Ishikawa (cell line): ENCODE results near the gene SP1.

Experiments
- CEBPB ChIP-seq: IDR thresholded peaks from 2 replicates; pipeline ENCODE4 v1.6.1; 2012
- CREB1 ChIP-seq: IDR thresholded peaks from 2 replicates; pipeline ENCODE4 v1.6.1; 2012; ENCODE audit warnings: low read depth
- EGR1 ChIP-seq: IDR thresholded peaks from 2 replicates; pipeline ENCODE4 v1.6.1; 2012
- EP300 ChIP-seq: IDR thresholded peaks from 2 replicates; pipeline ENCODE4 v1.6.1; 2012; ENCODE audit warnings: borderline replicate concordance
- FOXM1 ChIP-seq: IDR thresholded peaks from 2 replicates; pipeline ENCODE4 v1.6.1; 2012; ENCODE audit warnings: low read depth, borderline replicate concordance
- NFIC ChIP-seq: IDR thresholded peaks from 2 replicates; pipeline ENCODE4 v1.6.1; 2012
- RAD21 ChIP-seq: IDR thresholded peaks from 2 replicates; pipeline ENCODE4 v1.6.1; 2012; ENCODE audit warnings: low read depth
- TAF1 ChIP-seq: IDR thresholded peaks from 2 replicates; pipeline ENCODE4 v1.6.1; 2012; ENCODE audit warnings: low read depth, mild to moderate bottlenecking
- TCF12 ChIP-seq: IDR thresholded peaks from 2 replicates; pipeline ENCODE4 v1.6.1; 2012; ENCODE audit warnings: low read depth
- TEAD4 ChIP-seq: IDR thresholded peaks from 2 replicates; pipeline ENCODE4 v1.6.1; 2012
- YY1 ChIP-seq: IDR thresholded peaks from 2 replicates; pipeline ENCODE4 v1.6.1; 2012; ENCODE audit warnings: low read depth
- ZBTB7A ChIP-seq: IDR thresholded peaks from 2 replicates; pipeline ENCODE4 v1.6.1; 2012; ENCODE audit warnings: low read depth
- TF ChIP-seq, protein P1 (sequence below): IDR thresholded peaks from 2 replicates; pipeline ENCODE4 v1.6.1; 2012
- TF ChIP-seq, protein P2 (sequence below): IDR thresholded peaks from 2 replicates; pipeline ENCODE4 v1.6.1; 2012; ENCODE audit warnings: low read depth, mild to moderate bottlenecking
- TF ChIP-seq, protein P3 (sequence below): IDR thresholded peaks from 2 replicates; pipeline ENCODE4 v1.6.1; 2012

The SP1 gene

DNA sequence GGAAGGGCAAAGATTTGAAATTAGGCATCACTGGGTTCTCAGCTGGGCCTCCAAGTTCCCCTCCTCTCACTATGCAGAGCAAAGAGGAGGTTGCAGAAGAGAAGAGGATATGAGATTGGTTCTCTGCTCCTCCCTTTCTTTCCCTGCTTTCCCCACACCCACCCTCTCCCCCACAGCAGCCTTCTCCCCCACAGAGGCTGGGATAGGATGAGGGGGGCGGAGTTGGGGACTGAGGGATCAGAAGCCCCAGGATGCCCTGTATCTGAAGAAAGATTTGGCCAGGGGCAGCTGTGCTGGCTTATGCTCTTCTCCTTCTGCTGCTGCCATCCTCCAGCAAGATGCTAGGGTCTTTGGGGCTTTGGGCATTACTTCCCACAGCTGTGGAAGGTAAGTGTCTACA is 43.6 kb downstream of the SP1 start, which contains the start of gene AMHR2:
AMHR2 (plus strand) TSS at position 259 of the 400 bp plus-strand sequence; CDS start at position 339, 80 bp downstream.
- TF ChIP-seq TAF1 (no peak), YY1 (no peak), CEBPB (no peak), EP300 (no peak), EGR1 (no peak)
- TF ChIP-seq, protein P1, sequence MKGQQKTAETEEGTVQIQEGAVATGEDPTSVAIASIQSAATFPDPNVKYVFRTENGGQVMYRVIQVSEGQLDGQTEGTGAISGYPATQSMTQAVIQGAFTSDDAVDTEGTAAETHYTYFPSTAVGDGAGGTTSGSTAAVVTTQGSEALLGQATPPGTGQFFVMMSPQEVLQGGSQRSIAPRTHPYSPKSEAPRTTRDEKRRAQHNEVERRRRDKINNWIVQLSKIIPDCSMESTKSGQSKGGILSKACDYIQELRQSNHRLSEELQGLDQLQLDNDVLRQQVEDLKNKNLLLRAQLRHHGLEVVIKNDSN = no peak

DNA sequence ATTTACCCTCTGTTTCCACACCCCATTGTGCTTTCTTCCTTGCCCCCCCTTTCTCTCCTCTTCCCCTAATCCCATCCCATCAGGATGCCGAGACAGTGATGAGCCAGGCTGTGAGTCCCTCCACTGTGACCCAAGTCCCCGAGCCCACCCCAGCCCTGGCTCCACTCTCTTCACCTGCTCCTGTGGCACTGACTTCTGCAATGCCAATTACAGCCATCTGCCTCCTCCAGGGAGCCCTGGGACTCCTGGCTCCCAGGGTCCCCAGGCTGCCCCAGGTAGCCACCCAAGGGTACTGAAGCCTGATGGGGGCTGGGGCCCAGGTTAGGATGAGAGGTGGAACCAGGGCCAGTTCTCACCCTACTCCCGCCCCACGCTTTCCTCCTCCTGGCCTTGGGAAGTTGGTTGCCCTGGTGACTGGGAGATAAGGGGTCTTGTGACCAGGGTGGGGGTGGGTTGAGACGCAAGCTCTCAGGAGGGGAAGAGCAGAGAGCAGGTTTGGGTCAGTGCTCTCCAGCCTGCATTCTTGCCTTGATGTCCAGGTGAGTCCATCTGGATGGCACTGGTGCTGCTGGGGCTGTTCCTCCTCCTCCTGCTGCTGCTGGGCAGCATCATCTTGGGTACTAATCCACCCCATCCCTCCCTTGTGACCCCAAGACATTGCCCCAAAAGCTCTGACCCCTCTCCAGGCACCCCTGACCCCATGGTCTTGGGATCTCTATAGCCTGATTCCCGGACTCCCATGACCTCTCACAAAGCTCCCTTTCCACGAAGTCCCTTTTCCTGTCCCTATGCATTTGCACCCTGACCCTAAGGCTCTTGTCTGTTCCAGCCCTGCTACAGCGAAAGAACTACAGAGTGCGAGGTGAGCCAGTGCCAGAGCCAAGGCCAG is 44.9 kb downstream of the SP1 start:
- no peak for TF ChIP-seq TEAD4
- TF ChIP-seq NFIC = no peak
- TF ChIP-seq, protein P2, sequence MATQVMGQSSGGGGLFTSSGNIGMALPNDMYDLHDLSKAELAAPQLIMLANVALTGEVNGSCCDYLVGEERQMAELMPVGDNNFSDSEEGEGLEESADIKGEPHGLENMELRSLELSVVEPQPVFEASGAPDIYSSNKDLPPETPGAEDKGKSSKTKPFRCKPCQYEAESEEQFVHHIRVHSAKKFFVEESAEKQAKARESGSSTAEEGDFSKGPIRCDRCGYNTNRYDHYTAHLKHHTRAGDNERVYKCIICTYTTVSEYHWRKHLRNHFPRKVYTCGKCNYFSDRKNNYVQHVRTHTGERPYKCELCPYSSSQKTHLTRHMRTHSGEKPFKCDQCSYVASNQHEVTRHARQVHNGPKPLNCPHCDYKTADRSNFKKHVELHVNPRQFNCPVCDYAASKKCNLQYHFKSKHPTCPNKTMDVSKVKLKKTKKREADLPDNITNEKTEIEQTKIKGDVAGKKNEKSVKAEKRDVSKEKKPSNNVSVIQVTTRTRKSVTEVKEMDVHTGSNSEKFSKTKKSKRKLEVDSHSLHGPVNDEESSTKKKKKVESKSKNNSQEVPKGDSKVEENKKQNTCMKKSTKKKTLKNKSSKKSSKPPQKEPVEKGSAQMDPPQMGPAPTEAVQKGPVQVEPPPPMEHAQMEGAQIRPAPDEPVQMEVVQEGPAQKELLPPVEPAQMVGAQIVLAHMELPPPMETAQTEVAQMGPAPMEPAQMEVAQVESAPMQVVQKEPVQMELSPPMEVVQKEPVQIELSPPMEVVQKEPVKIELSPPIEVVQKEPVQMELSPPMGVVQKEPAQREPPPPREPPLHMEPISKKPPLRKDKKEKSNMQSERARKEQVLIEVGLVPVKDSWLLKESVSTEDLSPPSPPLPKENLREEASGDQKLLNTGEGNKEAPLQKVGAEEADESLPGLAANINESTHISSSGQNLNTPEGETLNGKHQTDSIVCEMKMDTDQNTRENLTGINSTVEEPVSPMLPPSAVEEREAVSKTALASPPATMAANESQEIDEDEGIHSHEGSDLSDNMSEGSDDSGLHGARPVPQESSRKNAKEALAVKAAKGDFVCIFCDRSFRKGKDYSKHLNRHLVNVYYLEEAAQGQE = no peak

DNA sequence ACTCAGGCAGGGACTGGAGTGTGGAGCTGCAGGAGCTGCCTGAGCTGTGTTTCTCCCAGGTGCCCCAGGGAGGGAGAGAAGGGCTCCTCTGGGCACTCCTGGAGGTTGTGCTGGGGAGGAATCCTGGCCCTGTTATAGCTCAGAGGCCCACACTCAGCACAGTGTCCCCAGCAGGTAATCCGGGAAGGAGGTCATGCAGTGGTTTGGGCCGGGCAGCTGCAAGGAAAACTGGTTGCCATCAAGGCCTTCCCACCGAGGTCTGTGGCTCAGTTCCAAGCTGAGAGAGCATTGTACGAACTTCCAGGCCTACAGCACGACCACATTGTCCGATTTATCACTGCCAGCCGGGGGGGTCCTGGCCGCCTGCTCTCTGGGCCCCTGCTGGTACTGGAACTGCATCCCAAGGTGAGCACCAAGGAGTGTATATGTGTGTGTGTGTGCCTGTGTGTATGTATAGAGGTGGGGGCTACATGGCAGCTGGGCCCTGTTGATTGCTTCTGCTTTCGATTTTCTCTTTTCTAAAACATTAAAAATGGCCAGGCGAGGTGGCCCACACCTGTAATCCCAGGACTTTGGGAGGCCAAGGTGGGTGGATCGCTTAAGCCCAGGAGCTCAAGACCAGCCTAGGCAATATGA is 45.7 kb downstream of the SP1 start:
- TF ChIP-seq, protein P3, sequence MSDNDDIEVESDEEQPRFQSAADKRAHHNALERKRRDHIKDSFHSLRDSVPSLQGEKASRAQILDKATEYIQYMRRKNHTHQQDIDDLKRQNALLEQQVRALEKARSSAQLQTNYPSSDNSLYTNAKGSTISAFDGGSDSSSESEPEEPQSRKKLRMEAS = no peak
- TF ChIP-seq YY1 (no peak), EGR1 (no peak), FOXM1 (no peak), EP300 (no peak), TCF12 (no peak), CEBPB (no peak), NFIC (no peak), TEAD4 (no peak), RAD21 (no peak), CREB1 (no peak), TAF1 (no peak), ZBTB7A (no peak)
- TF ChIP-seq, protein P1 = no peak
- TF ChIP-seq, protein P2 = no peak

DNA sequence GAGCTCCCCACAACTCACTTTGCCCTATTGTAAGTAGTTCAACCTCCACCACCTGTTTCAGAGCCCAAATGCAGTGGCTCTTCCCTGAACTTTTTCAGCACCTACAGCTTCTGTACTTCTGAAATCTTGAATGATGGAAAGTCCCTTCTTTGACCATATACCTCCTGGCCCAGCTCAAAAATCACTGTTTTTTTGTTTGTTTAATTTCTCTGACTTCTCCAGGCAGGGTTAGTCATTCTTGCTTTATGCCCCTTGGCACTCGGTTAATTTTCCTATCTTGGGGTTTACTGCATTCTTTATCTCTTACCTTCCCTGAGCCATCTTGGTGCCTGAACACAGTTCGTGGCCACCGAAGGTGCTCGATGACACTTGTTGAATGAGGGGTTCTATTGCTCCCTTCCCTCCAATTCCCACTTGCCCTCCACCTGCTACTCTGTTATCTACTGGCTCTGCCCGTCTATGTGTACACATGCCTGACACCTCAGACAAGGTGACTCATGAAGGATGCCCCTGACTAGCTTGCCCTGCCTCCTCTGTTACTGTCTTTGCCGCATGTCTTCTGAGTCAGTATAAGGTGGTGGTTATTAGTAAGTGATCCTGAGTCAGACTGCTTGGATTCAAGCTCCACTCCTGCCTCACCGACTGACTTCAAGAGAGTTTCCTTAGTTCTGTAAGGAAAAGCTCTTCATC is 48.1 kb downstream of the SP1 start:
- TF ChIP-seq RAD21 (no peak), CREB1 (no peak), TEAD4 (no peak), YY1 (no peak), CEBPB (no peak), NFIC (no peak), ZBTB7A (no peak), EGR1 (no peak), FOXM1 (no peak), TCF12 (no peak), EP300 (no peak), TAF1 (no peak)
- TF ChIP-seq, protein P1 = no peak
- TF ChIP-seq, protein P3 = no peak
- TF ChIP-seq, protein P2 = no peak
